ENCODE data around the gene ANKRD60.
A peak's percentile ranks its signal among the peaks of the same experiment; 100 is the strongest.

ANKRD60 gene

DNA sequence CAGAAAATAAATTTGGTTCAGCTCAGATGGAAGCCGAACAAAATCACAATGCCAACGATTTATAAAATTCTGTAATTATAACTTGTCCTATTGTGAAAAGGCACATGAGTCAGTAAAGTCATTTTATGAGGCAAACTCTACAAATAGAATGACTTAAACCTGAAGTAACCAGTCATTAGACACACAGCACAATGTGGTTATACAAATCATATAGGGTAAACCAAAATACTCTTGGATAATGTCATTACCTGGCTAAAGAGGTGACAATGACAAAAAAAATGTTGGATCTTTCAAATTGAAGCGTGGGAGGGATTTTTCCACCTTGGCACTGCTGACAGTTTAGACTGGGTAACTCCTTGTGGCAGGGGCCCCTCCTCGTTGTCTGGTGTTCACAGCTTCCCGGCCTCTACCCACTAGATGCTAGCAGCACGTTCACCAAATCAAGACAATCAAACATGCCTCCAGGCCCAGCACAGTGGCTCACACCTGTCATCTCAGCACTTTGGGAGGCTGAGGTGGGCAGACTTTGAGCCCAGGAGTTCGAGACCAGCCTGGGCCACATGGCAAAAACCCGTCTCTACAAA, 5.0 kb downstream of the ANKRD60 start:
- no peak for DNase-seq (ENCODE audit: low read depth)

DNA sequence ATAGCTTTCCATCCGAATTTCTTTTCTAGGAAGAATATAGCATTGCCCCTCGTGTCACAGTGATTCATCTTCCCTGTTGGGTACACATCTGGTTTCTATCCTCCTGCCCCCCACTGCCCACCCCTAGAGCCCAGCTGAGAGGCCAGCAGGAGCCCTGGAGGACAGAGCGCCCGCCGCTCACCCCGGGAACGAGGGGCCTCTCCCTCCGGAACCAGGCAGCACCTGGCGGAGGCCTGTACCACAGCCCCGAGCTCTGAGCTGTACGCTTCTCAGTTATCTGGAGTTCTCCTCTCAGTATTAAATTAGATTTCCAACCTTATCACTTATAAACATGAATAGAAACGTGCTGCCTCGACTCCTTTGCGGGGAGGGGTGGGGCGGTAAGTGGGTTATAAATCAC, 6.0 kb downstream of the ANKRD60 start:
- DNase-seq (ENCODE audit: low read depth): no peak

DNA sequence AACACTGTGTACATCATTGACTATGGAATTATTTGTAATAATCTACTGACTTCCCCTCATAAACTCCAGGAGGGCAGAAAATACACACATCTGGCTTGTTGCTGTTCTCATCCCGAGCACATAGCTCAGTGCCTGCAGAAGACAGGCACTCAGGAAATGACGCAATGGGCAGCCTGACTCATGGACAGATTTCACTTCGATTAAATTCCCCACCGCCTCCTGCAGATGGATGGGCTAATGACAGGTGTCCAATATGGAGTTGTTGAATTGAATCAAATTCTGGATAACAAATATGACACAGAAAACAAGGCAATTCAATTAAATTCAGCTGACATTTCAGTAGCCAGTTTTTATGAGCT, 9.1 kb downstream of the ANKRD60 start:
- DNase-seq (ENCODE audit: low read depth): no peak

DNA sequence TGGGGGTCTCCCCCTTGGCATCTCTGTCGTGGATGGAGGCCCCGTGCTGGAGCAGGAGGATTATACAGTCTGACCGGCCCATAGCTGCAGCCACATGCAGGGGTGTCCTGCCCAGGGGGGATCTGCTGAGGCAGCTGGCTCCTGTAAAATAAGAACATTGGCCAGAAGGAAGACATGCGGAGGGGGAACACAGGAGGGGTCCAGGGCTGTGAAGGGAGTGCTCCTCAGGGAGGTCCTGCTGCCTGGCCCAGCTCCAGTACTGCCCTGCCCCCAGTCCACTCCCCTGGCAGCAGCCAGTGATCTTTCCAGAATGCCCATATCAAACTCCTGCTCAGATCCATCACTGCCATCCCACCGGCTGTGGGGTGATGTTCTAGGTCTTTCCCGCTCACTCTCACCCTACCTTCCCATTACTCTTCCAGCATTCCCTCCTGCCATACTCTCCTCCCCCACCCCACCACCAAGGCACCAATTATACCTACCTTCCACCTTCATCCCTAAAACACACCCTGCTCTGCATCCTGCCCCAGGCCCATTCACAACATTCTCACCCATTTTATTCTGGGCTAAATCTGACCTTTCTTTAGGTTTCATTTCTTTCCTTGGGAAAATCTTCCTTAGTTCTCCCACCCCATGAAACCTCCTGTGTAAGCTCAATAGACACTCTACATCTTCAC, 9.7 kb downstream of the ANKRD60 start:
- DNase-seq (ENCODE audit: low read depth): no peak

DNA sequence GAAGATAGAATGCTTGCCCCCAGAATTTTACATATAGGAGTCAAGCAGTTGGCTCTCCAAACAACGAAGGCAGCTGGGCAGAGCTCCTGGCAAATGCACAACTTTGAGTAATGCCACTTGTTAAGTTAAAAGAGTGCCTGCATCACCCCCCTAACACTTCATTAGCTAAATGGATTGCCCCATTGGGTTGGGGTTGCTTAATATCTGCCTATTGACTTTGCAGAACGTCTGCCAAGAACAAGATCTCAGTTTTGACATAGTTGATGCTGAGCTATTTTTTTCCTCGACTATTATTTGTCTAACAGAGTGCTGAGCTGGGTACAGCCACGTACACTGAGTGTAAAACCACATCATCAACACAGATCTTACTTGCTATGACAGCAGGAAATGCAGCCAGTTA, 12.1 kb downstream of the ANKRD60 start:
- DNase-seq (ENCODE audit: low read depth): no peak

DNA sequence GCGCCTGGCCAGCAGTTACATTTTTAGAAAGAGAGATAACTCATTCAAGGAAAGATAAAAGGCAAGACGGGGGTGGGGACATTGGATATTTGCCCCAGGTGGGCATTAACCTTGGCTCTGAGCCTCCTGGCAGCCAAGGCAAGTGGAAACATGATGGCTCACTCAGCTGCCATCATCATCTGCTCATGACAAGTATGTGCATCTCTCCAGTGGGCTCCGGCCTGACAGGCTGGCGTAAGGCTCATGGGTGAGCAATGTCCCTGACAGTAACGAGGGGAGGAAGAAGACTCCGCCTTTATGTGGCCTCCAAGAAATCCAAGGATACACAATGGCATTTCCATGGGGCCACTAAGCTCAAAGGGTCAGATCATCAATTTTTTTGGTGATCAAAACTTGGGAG, 13.3 kb downstream of the ANKRD60 start:
- DNase-seq (ENCODE audit: low read depth): no peak

DNA sequence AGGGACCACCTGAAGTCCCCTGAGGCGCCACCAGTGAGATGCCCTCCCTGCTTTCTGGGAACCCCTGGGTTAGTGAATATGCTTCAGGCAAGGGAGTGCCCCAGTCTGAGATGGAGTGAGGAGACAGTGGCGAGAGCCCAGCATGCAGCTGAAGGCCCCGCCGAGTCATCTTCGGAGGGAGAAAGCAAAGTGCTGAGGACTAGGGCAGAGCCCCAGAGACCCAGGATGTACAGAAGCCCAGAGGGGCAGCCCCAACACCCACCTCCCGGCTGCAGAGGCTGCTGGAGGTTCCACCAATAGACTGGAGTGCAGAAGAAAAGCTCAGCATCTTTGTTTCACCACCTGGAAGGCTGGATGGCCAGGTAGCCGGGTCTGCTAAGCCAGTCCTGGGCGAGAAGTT, 14.1 kb downstream of the ANKRD60 start:
- DNase-seq (ENCODE audit: low read depth): no peak

DNA sequence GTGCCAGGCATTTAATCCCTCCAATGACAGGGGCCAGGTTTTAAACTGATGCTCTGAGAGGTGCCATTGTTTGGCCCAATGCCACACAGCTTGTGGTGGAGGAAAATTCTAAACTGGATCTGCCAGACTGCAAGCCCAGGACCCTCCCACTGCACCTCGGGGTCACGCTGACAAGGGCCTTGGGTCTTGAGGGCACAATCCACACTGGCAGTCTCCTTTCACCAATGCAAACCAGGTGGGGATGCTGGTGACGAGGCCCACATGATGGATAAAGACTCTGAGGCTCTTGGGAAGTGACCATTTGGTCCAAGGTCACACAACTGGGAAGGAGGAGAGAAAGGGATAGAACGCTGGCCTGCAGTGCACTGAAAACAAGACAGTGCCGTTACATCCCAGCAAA, 14.7 kb downstream of the ANKRD60 start:
- DNase-seq (ENCODE audit: low read depth): no peak

DNA sequence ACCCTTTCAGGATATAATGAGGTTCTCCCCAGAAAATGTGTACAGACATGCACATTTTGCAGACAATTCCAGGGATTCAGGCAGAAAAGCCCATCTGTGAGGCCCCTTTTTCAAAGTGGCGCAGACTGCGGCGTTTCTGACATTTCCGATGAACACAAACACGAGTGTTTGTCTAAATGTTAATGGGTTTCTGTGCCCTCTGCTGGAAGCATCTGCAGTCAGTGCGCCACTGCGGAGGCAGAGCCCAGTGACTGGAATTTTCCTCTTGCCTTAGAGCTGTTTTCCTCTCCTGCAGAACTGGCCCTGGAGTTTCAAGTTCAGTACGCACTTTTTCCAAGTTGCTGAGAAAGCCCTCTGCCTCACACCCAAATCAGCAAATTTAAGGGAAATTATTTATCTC, 15.3 kb downstream of the ANKRD60 start:
- no peak for DNase-seq (ENCODE audit: low read depth)

DNA sequence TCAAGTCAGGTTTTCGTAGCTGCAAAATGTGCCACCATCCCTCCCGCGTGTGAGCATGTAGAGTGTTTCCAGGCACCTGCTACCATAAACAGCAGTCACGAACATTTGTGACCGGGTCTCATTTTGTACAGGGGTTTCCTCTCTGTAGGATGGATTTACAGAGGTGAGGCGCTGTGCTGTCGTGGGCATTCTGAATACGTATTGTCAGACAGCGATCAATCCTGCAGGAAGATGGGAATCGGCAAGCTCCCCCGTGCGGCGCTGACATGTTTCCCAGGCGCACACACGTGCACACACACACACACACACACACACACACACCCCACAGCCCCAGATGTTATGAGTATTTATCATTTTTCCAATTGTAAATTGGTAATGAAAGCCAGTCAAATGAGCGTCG, 15.8 kb downstream of the ANKRD60 start:
- no peak for DNase-seq (ENCODE audit: low read depth)

DNA sequence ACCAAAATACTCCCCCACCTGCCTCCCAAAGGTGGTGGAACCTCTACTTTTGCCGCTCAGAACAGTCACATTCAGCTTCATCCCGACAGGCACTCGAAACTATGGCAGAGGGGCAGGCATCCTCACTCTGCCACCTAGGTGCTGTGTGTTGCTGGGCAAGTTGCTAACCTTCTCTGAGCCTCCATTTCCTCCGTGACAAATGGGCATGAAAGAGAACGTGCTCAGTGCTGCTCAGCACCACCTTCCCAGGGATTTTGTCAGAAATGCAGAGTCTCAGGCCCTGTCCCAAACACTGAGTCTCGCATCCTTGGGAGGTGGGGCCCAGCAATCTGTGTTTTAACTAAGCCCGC, 18.1 kb downstream of the ANKRD60 start:
- DNase-seq (ENCODE audit: low read depth): no peak

DNA sequence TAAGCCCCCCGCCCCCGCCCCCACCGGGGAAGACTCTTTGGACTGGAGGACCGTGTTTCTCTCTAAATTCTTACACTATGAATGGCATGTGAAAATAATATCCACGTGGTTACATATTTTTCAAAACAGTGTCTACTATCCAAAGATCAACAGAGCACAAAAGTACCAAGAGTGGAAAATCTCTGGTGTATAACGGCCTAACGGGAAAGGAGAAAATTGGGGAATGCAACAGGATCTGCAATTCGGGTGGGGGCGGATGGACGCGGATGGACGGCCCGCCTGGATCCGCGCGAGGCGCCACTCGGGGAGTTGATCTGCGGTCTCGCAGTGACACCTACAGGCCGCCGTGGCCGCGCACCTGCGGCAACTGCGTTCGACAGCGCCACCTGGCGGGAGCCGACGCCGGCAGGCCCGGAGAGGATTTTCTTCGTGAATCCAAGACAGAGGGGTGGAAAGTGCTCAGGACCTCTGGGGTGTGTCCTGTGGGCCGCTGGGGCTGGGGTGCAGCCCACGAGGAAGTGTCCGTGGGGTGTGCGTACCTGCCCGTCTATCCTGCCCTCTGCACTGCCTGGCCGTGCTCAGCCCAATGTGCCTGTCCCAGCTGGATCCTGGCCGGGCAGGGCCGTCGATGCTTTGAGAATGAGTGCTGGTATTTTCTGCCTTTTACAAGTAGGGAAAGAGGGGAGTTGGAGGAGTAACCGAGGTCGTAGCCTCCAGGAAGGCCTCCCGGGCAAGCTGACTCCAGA, 18.6 kb downstream of the ANKRD60 start:
- peak; percentile 78 for DNase-seq (ENCODE audit: low read depth)

DNA sequence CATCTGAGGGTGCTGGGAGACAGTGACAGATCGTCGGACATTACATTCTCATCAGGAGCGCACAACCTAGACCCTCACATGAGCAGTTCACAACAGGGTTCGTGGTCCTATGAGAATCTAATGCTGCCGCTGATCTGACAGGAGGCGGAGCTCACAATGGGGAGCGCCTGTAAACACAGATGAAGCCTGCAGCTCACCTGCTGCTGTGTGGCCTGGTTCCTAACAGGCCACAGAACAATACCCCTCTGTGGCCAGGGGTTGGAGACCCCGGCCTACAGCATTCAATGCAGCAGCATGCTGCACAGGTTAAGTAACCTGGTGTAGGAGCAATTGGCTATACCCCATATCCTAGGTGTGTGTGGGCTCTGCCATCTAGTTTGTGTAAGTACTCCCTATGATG, 19.5 kb downstream of the ANKRD60 start:
- no peak for DNase-seq (ENCODE audit: low read depth)

DNA sequence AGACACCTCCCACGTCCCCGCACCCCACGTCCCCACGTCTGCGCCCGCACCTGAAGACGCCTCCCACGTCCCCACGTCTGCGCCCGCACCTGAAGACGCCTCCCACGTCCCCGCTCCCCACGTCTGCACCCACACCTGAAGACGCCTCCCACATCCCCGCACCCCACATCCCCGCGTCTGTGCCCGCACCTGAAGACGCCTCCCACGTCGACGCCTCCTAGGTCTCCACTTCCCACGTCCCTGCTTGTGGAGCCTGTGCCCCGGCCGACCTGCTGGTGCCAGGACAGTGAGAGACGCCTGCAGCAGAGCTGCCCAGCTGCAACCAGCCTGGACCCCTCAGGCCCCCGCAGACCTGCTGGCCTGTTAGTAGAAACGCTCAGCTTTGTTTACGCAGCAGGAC, 22.6 kb downstream of the ANKRD60 start:
- DNase-seq (ENCODE audit: low read depth): no peak

DNA sequence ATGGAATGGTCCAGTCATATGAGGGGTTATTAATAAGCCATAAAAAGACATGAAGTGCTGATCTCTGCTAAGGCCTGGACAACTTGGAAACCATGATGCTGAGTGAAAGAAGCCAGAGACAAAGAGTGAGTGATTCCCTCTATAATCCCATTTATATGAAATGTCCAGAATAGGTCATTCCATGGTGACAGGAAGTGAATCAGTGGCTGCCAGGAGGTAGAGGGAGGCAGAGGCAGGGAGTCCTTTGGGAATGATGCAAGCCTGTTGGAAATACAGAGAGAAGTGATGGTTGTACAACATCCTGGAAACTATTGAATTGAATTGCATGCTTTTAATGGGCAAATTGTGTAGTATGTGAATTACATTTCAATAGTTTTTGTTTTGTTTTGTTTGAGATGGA, 26.4 kb downstream of the ANKRD60 start:
- no peak for DNase-seq (ENCODE audit: low read depth)

DNA sequence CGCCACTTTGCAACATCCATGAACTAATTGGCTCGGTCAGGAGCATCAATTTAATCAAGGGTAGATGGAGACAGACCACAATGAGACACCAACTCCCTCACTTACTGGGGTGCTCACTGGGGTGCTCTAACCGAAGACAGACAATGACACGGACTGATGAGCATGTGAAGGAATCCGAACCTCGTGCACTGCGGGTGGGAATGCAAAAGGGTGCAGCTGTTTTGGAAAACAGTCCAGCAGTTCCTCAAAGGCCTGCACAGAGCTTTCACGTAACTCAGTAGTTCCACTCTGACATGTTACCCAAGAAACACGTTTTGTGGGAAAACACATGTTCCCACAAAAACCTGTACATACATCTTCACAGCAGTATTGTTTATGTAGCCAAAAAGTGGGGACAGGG, 26.8 kb downstream of the ANKRD60 start:
- DNase-seq (ENCODE audit: low read depth): no peak

DNA sequence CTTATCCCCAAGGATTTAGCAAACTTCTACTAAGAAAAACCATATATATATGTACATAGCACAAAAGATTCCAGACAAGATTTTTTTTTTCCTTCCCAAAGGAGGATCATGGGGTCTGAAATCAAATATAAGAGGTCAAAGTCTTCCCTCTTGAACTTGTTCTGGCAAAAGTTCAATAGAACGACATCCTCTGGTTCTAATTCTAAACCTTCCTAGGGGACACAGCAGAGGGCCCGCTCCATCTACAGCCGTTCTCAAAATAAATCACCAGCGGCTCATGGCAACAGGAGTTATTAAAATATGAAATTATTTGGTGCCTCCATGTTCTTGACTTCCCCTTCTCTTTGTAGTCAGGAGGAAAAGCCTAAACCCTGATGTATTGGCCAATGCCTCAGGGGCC, 29.0 kb downstream of the ANKRD60 start:
- DNase-seq (ENCODE audit: low read depth): no peak

DNA sequence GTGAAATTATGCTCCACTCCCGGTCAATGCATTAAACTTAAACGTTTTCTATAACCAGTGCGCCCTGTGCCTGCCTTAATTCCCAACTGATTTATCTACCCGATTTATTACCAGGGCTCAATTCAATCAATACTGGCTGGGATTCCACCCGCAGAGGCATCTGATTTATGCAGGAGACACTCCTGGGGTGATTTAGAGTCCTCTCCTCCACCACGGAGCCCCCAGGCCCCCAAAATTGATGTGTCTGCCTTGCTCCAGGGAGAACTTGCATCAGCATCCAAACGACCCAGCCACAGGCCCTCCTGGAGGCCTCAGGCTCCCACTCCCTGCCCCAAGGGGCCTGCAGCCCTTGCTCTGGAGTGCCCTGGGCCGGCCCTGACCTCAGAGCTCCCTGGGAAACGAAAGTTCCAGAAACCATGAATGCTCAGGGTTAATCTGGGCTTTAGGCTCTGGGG, 29.5 kb downstream of the ANKRD60 start:
- DNase-seq (ENCODE audit: low read depth): no peak

DNA sequence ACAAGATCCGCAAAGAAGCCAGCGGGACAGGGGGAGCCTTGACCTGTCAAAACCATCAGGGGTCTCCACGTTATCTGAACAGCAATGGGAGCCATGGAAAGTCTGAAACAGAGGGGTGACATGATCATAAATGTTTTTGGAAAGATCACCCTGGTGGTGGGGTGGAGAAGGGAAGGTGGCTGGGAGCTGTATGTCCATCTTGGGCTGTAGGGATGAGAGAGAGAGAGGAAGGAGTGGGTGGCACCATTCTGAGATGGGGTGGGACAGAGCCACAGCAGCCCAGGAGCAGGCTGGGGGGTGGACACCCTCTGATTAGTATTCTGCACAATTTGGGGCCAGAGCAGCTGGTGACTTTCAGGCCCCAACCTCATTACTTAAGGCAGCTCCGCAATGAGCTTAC, 30.1 kb downstream of the ANKRD60 start:
- no peak for DNase-seq (ENCODE audit: low read depth)

DNA sequence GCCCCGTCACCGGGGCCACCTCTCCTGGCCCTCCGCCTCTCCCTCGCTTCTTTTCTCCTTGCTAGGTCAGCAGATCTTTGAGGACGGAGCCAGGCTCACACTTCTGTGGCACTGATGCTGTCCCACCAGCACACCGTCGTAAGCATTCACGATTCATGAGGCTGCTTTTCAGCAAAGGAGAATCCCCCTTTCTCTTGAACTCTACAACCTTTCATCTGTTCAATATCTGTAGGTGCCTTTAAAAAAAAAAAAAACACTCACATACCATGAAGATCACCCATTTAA, 31.3 kb downstream of the ANKRD60 start:
- no peak for DNase-seq (ENCODE audit: low read depth)

DNA sequence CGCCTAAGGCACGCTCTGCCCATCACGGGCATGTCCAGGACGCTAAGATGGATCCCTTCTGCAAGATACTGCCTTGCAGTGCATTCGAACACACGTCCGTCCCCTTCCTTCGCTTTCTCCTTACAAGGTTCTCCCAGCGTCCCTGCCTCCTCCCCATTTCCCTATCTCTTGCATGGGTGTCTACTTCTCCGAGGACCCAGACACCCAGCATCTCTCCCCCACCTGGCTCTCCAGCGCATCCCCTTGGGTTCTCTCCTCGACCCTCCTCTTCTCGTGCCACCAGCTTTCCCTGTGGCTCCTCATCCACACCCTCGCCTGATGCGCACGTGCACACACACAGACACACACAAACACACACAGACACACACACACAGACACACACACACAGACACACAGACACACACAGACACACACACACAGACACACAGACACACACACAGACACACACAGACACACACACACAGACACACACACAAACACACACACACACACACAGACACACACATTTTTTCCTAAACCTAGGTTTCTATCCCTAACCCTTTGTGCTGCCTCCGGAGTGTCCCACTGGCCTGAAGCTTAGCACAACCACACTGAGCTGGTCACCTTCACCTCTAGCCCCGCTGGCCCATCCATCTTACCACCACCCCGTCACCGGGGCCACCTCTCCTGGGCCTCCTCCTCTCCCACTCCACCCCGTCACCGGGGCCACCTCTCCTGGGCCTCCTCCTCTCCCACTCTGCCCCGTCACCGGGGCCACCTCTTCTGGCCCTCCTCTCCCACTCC, 31.9 kb downstream of the ANKRD60 start:
- no peak for DNase-seq (ENCODE audit: low read depth)

DNA sequence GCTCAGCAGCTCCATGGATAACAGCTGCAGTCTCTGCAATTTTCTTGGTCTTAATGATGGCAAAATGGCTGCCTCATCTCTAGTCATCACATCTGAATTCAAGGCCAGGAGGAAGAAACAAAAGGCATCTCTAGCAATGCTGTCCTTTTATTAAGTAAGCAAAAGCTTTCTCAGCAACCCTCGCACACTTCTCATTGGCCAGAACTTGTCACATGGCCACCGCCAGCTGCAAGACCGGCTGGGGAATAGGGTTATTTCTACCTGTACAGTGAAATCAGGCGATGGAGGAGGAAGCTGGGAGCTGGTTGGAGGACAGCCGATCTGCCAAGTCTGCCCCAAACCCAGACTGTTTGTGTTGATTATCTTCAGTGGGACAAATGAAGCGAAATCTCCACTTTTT, 33.4 kb downstream of the ANKRD60 start:
- DNase-seq (ENCODE audit: low read depth): no peak

DNA sequence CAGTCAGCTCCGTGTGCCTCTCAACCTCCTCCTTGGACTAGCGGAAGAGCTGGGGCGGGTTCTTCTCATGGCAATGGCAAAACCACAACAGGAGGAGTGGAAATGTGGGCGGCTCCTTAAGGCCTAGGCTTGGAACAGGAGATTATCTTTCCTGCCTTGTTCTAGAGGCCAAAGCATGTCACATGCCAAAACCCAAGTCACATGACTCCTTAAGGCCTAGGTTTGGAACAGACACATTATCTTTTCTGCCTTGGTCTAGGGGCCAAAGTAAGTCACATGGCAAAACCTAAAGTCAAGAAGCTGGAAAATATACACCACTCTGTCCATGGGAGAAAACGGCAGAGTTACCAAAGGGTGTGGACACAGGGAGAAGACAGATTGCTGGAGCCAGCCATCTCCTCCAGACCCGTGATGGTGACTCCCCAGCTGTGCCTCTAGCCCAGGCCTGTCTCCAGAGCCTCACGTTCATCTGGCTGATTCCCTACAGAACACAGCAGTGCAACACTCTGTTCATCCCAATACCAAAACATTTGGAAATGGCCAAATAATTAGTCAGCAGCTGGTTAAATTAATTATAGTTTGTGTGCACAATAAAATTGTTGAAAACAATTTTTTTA, 34.2 kb downstream of the ANKRD60 start:
- DNase-seq (ENCODE audit: low read depth): no peak

All from stimulated activated CD8-positive, alpha-beta memory T cell treated with anti-CD3 and anti-CD28 coated beads, Interleukin-4, amount 100 ng/mL, for 24 hours (primary cell).